Colonic mucosa (tissue), 4 donors: Measurements from ENCODE around the gene ZBTB20. TPM values are rescaled to one million over a fixed set of nuclear protein-coding genes. Genes with fewer than 3 reads are reported as not detected.

Experiments used
- DNase-seq: peaks from one replicate; pipeline ENCODE4 v3.0.0-alpha.2; 2020
- H3K27ac ChIP-seq: fragments of 200-600 bp; one replicate; pipeline ENCODE4 v1.8.0; 2021
- H3K27me3 ChIP-seq: fragments of 200-600 bp; one replicate; pipeline ENCODE4 v1.8.0; 2021
- H3K36me3 ChIP-seq: fragments of 200-600 bp; one replicate; pipeline ENCODE4 v1.8.0; 2021
- H3K4me1 ChIP-seq: fragments of 200-600 bp; one replicate; pipeline ENCODE4 v1.8.0; 2021; ENCODE audit warnings: mild to moderate bottlenecking
- H3K4me3 ChIP-seq: fragments of 200-600 bp; one replicate; pipeline ENCODE4 v1.8.0; 2021
- H3K9ac ChIP-seq, 2 donors: one replicate each; pipeline ENCODE4 v1.7.0; 2013; ENCODE audit warnings: control low read depth in 2 of 2, low read depth in 2 of 2, low read length in 2 of 2
- H3K9me3 ChIP-seq: fragments of 200-600 bp; one replicate; pipeline ENCODE4 v1.8.0; 2021
- intact Hi-C: fragments of 100-400 bp; cut with DNase I; formaldehyde crosslinking; loops from one replicate; pipeline ENCODE4 v1.14.1; 2022
- total RNA-seq, 2 donors: library from RNA; stranded (reverse); fragmentation: NEBNext Ultra II Directional in 1 of 2; extraction: Animal tissue kit (Norgen Biotek cat#: 25700) in 1 of 2; gene quantifications; one replicate each; pipeline ENCODE4 v1.2.1, GENCODE V29; 2021
- TF ChIP-seq, protein P1 (sequence below): fragments of 200-600 bp; IDR thresholded peaks from one replicate; pipeline ENCODE4 v1.8.0; 2022; ENCODE audit warnings: antibody characterized with exemption, mild to moderate bottlenecking
- donor health status: healthy.
- donor health status: DM: no; HTN: no; CAD: no.
- donor health status: DM: no; HTN: no; CAD: no.

The ZBTB20 gene
- total RNA-seq, 2 donors from 2014 or later = 12.7 to 21.2 TPM

DNA sequence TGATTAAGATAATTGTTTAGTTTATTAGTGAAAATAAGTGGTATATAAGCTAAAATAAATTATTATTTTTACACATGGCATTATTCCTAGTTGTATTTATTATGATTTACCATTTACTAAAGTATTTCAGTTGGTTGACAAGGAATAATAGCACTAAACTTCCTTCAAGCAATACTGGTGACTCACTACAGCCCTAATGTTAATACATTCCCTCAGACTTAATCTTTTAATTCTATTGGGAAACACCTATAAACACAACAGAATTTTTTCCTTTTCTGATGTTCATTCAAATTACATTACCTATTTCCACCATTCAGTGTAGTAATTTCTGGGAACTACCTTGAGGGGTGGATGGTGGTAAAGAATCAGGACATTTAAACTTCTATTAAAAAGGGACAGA, 589.3 kb downstream of the ZBTB20 start:
- Histone ChIP-seq H3K9ac (no peak overlapping the region), H3K9me3 (no peaks in the 10 kb centered on the region), H3K4me3 (no peak overlapping the region), H3K36me3 (no peaks in the 10 kb centered on the region), H3K27me3 (no peaks in the 10 kb centered on the region), H3K4me1 (no peaks in the 10 kb centered on the region), H3K27ac (no peak overlapping the region)
- intact Hi-C loops = no loop called here
- no peak for DNase-seq
- TF ChIP-seq, protein P1, sequence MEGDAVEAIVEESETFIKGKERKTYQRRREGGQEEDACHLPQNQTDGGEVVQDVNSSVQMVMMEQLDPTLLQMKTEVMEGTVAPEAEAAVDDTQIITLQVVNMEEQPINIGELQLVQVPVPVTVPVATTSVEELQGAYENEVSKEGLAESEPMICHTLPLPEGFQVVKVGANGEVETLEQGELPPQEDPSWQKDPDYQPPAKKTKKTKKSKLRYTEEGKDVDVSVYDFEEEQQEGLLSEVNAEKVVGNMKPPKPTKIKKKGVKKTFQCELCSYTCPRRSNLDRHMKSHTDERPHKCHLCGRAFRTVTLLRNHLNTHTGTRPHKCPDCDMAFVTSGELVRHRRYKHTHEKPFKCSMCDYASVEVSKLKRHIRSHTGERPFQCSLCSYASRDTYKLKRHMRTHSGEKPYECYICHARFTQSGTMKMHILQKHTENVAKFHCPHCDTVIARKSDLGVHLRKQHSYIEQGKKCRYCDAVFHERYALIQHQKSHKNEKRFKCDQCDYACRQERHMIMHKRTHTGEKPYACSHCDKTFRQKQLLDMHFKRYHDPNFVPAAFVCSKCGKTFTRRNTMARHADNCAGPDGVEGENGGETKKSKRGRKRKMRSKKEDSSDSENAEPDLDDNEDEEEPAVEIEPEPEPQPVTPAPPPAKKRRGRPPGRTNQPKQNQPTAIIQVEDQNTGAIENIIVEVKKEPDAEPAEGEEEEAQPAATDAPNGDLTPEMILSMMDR = no peak

DNA sequence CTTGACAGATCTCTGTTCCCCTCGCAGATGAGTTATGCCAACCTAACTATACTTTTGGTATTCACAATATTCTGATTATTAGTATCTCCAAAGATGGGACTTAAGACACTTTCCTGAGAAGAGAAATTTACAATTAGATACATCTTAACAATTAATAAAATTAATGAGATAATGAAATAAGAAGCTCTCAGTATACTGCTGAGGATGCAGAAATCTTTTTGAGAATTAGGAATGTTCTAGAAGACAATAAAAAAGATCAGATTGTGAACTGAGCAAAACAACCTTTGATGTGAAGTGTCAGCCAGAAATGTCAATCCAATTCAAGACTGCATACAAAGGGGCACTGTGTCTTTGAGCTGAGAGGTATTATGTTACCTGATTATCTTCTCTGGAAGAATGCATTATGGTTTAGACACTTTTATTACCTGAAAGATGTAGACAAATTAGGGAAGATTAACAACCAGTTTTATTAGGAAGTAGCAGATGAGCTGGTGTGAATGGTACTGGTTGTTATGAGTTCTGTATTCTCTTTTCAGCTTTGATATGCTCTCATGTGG, 590.4 kb downstream of the ZBTB20 start:
- Histone ChIP-seq H3K27me3 (no peaks in the 10 kb centered on the region), H3K4me1 (no peaks in the 10 kb centered on the region), H3K36me3 (no peaks in the 10 kb centered on the region), H3K9ac (no peak overlapping the region), H3K4me3 (no peak overlapping the region), H3K9me3 (no peaks in the 10 kb centered on the region), H3K27ac (no peak overlapping the region)
- intact Hi-C loops = no loop called here
- TF ChIP-seq, protein P1 = no peak
- DNase-seq = no peak

DNA sequence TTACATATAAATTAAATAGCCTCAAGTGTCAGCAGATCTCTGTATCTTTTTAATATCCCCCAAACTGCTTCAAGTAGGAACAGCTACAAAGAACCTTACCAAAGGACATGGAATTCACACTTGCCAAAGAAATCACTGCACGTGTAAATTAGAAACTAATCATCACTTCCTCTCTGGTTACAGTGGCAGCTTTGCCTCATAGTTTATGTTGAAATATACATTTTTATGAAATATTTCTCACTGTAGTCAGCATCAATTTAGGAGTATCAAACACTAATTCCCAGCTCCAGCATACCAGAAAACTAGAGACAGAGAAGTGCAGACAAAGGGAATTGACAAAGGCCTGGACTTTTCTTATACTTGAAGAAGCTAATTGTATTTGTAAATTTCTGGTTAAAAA, 592.4 kb downstream of the ZBTB20 start:
- Histone ChIP-seq H3K4me1 (no peaks in the 10 kb centered on the region), H3K4me3 (no peak overlapping the region), H3K36me3 (no peaks in the 10 kb centered on the region), H3K27me3 (no peaks in the 10 kb centered on the region), H3K27ac (no peak overlapping the region), H3K9me3 (no peaks in the 10 kb centered on the region), H3K9ac (no peak overlapping the region)
- TF ChIP-seq, protein P1 = no peak
- intact Hi-C loops = no loop called here
- no peak for DNase-seq

DNA sequence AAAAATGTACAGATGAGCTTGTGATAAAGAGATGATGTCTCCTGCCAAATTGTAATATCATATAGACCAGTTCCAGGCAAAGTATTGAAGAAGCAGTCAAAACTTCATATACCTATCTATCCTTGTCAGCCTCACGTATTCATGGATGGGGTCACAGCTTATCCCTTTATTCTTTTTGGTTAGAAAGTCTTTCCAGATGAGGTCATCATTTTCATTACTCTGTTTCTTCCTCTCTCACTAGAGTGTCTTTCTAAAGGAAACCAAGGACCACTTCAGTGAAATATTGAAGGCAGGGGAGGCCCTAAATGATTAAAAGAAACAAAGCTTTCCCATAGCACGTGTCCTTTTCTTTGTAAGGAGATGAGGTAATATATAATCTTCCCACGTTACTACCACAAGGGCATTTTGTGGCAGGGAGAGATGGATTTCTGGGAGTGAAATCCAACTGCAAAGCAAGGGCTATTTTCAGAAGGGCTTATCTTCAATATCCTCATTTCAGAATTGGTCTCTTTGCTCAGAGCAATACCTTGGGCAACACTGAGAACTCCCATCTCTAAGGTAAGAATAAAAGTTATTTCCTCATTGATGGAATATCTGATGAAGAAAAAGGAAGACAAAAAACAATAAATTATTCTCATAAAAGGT, 593.0 kb downstream of the ZBTB20 start:
- H3K9me3 ChIP-seq = no peaks in the 10 kb centered on the region
- no peaks in the 10 kb centered on the region for H3K27me3 ChIP-seq
- H3K4me1 ChIP-seq = no peaks in the 10 kb centered on the region
- no peak overlapping the region for H3K9ac ChIP-seq
- H3K4me3 ChIP-seq = no peak overlapping the region
- H3K36me3 ChIP-seq = no peaks in the 10 kb centered on the region
- no peak for DNase-seq
- intact Hi-C loops = no loop called here
- TF ChIP-seq, protein P1 = no peak
- no peak overlapping the region for H3K27ac ChIP-seq

DNA sequence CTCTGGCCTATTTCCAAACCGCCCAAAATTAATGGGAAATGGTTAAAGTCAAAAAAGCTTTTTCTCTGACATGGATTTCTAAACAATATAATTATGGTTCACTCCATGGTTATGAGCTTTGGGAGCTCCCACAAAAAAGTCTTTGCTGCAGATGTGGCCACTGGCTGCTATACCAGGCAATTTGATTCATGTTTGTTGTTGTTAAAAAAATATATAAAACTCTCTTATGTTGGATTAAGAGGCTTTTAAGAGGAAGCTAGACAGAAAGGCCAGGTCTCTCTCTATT, 594.6 kb downstream of the ZBTB20 start:
- H3K9ac ChIP-seq = no peak overlapping the region
- H3K27me3 ChIP-seq = no peaks in the 10 kb centered on the region
- no peak for DNase-seq
- H3K4me1 ChIP-seq = no peaks in the 10 kb centered on the region
- H3K36me3 ChIP-seq = no peaks in the 10 kb centered on the region
- no peaks in the 10 kb centered on the region for H3K9me3 ChIP-seq
- intact Hi-C loops = no loop called here
- H3K4me3 ChIP-seq = no peak overlapping the region
- TF ChIP-seq, protein P1 = no peak
- H3K27ac ChIP-seq = no peak overlapping the region
